ENCODE results near the gene CALN1. TPM values are rescaled to one million over a fixed set of nuclear protein-coding genes. Genes with fewer than 3 reads are reported as not detected.

CALN1 gene
- total RNA-seq, 1 donor from 2014 or later = 1.9 TPM

DNA sequence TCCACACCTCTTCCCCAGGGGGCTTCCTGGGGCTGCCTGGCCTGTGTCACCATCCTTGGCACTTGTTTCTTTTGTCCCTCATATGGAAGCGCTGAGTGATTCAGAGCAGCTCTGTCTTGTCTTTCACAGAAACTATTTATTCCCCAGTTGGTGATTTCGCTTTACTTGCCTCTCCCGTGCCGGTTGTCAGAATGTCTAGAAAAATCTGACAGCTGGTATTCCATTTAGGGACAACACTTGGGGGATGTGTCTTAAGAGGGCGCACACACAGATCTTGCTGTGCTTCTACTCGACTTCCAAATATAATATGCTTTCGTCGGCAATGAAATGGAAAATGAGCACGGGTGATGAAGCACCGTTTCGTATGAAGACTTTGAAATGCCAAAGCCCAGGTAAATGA is 611.8 kb downstream of the CALN1 start:
- DNase-seq (ENCODE audit: extremely low spot score, unreplicated experiment) = no peak
- no peak overlapping the region for H3K4me3 Mint-ChIP-seq
- H3K27me3 Mint-ChIP-seq = peaks cover 3% of the 10 kb centered on the region
- TF ChIP-seq, protein P1, sequence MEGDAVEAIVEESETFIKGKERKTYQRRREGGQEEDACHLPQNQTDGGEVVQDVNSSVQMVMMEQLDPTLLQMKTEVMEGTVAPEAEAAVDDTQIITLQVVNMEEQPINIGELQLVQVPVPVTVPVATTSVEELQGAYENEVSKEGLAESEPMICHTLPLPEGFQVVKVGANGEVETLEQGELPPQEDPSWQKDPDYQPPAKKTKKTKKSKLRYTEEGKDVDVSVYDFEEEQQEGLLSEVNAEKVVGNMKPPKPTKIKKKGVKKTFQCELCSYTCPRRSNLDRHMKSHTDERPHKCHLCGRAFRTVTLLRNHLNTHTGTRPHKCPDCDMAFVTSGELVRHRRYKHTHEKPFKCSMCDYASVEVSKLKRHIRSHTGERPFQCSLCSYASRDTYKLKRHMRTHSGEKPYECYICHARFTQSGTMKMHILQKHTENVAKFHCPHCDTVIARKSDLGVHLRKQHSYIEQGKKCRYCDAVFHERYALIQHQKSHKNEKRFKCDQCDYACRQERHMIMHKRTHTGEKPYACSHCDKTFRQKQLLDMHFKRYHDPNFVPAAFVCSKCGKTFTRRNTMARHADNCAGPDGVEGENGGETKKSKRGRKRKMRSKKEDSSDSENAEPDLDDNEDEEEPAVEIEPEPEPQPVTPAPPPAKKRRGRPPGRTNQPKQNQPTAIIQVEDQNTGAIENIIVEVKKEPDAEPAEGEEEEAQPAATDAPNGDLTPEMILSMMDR (conservative IDR thresholded peaks at IDR 0.05) = no peak
- no peaks in the 10 kb centered on the region for H3K36me3 Mint-ChIP-seq
- H3K9me3 Mint-ChIP-seq = no peaks in the 10 kb centered on the region
- no peak overlapping the region for H3K27ac Mint-ChIP-seq
- no peaks in the 10 kb centered on the region for H3K4me1 Mint-ChIP-seq (ENCODE audit: unreplicated experiment)

DNA sequence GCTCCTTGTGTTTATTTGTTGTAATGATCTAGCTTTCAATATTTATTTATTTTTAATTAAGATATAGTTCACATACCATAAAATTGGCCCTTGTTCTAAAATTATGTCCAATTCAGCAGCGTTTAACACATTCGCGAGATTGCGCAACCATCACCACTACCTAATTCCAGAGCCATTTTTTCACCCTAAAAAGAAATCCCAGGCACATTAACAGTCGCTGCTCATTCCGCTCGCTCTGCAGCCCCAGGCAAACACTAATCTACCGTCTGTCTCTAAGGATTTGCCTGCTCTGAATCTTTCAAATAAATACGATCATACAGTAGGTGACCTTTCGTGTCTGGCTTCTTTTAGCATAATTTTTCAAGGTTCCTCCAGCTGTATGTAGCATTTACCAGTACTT is 616.7 kb downstream of the CALN1 start:
- no peak for DNase-seq (ENCODE audit: extremely low spot score, unreplicated experiment)
- H3K27me3 Mint-ChIP-seq = peaks cover 3% of the 10 kb centered on the region
- H3K9me3 Mint-ChIP-seq = peaks cover 4% of the 10 kb centered on the region
- no peak overlapping the region for H3K4me3 Mint-ChIP-seq
- no peaks in the 10 kb centered on the region for H3K36me3 Mint-ChIP-seq
- TF ChIP-seq, protein P1 (conservative IDR thresholded peaks at IDR 0.05) = no peak
- no peaks in the 10 kb centered on the region for H3K4me1 Mint-ChIP-seq (ENCODE audit: unreplicated experiment)
- no peak overlapping the region for H3K27ac Mint-ChIP-seq

DNA sequence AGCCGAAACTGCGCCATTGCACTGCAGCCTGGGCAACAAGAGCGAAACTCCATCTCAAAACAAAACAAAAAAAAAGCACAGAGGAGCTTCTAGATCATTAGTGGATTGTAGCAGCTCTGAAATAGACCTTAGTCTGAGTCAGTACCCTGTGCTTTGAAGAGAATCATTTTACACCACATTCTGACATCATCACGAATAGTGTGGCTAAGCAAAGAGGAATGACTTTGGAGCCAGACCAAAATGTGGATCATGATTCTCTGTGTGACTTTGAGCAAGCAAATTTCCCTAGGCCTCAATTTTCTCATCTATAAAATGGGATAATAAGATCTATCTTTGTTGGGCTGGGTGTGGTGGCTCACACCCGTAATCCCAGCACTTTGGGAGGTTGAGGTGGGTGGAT is 618.9 kb downstream of the CALN1 start:
- TF ChIP-seq, protein P1 (conservative IDR thresholded peaks at IDR 0.05) = no peak
- Mint-ChIP-seq H3K4me3 (no peak overlapping the region), H3K9me3 (peaks cover 4% of the 10 kb centered on the region), H3K27me3 (no peaks in the 10 kb centered on the region), H3K4me1 (ENCODE audit: unreplicated experiment) (no peaks in the 10 kb centered on the region), H3K27ac (no peak overlapping the region), H3K36me3 (no peaks in the 10 kb centered on the region)
- no peak for DNase-seq (ENCODE audit: extremely low spot score, unreplicated experiment)

DNA sequence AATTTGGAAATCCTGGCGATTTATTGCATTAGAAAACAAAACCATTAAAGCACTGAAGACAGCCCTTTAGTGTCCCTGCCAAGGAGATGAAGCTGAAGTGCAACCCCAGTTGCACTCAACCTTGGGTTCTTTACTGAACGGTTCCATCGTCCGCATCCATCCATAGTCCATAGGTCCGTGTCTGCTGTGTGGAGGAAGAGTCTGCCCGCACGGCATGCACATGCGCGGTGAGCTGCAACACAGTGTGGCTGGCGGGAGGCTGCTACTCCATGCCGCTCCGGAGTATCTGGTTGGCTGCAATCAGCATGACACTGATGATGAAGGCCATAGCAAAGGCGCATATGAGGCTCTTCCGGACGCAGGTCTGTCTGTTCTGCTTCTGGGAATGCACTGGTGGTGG is 624.6 kb downstream of the CALN1 start:
- no peaks in the 10 kb centered on the region for H3K27me3 Mint-ChIP-seq
- no peak overlapping the region for H3K4me3 Mint-ChIP-seq
- peaks cover 11% of the 10 kb centered on the region for H3K9me3 Mint-ChIP-seq
- peaks cover 14% of the 10 kb centered on the region for H3K4me1 Mint-ChIP-seq (ENCODE audit: unreplicated experiment)
- TF ChIP-seq, protein P1 (conservative IDR thresholded peaks at IDR 0.05) = no peak
- no peaks in the 10 kb centered on the region for H3K36me3 Mint-ChIP-seq
- no peak overlapping the region for H3K27ac Mint-ChIP-seq
- DNase-seq (ENCODE audit: extremely low spot score, unreplicated experiment) = no peak

- H3K27me3 Mint-ChIP-seq = no peaks in the 10 kb centered on the region
- TF ChIP-seq, protein P1 (conservative IDR thresholded peaks at IDR 0.05) = no peak
- DNase-seq (ENCODE audit: extremely low spot score, unreplicated experiment) = no peak
- H3K36me3 Mint-ChIP-seq = no peaks in the 10 kb centered on the region
- H3K27ac Mint-ChIP-seq = no peak overlapping the region
- no peak overlapping the region for H3K4me3 Mint-ChIP-seq
- H3K9me3 Mint-ChIP-seq = peaks cover 15% of the 10 kb centered on the region
- H3K4me1 Mint-ChIP-seq (ENCODE audit: unreplicated experiment) = peaks cover 17% of the 10 kb centered on the region
Observed at GRCh38 chr7:71785216-71785615, 626.9 kb downstream of the CALN1 start.

GRCh38 chr7:71784781-71785180 is 627.4 kb downstream of the CALN1 start:
- H3K4me3 Mint-ChIP-seq = no peak overlapping the region
- peaks cover 17% of the 10 kb centered on the region for H3K4me1 Mint-ChIP-seq (ENCODE audit: unreplicated experiment)
- H3K27ac Mint-ChIP-seq = no peak overlapping the region
- H3K9me3 Mint-ChIP-seq = peaks cover 15% of the 10 kb centered on the region
- DNase-seq (ENCODE audit: extremely low spot score, unreplicated experiment) = no peak
- H3K36me3 Mint-ChIP-seq = no peaks in the 10 kb centered on the region
- TF ChIP-seq, protein P1 (conservative IDR thresholded peaks at IDR 0.05) = no peak
- H3K27me3 Mint-ChIP-seq = no peaks in the 10 kb centered on the region

All from type B pancreatic cell (in vitro differentiated cells).